ENCODE data around the gene PRKN.

- no peak for TF ChIP-seq EZH2 (IDR thresholded peaks at IDR 0.05; ENCODE audit: borderline replicate concordance)
- no peak for TF ChIP-seq CTCF (IDR thresholded peaks at IDR 0.05; ENCODE audit: poor library complexity)
- TF ChIP-seq EZH2phosphoT487 (IDR thresholded peaks at IDR 0.05; ENCODE audit: low read depth, severe bottlenecking, unreplicated experiment) = no peak
These were observed 488.2 kb downstream of the PRKN start for GRCh38 chr6:162239330-162239729.
